GM23338 (cell line): Measurements from ENCODE around the gene ERP27. TPM values are rescaled to one million over a fixed set of nuclear protein-coding genes. Genes with fewer than 3 reads are reported as not detected.

ENCODE experiments used
- ATAC-seq: fragments of 200-7000 bp; cut with Tn5 transposase; 3 replicates; pipeline ENCODE4 v1.9.1; 2020
- DNase-seq: peaks from one replicate; pipeline ENCODE4 v3.0.0-alpha.2; 2015; ENCODE audit warnings: low spot score
- H2AFZ ChIP-seq: fragments of 200-600 bp; sonication (generic); 2 replicates; pipeline ENCODE4 v1.8.0; 2016; ENCODE audit warnings: antibody characterized with exemption, mild to moderate bottlenecking, moderate library complexity
- H3F3A ChIP-seq: fragments of 200-600 bp; sonication (generic); replicated peaks from 2 replicates; pipeline ENCODE4 v1.8.0; 2017; ENCODE audit warnings: antibody characterized with exemption, mixed run types, low read depth
- H3K27ac ChIP-seq: fragments of 200-600 bp; sonication (generic); 2 replicates; pipeline ENCODE4 v1.6.1; 2016; ENCODE audit warnings: low read depth
- H3K27me3 ChIP-seq: fragments of 200-600 bp; sonication (generic); 2 replicates; pipeline ENCODE4 v1.8.0; 2016; ENCODE audit warnings: mild to moderate bottlenecking, mixed run types, moderate library complexity; ENCODE audit not compliant: insufficient read depth
- H3K36me3 ChIP-seq: fragments of 200-600 bp; sonication (generic); 2 replicates; pipeline ENCODE4 v1.8.0; 2016; ENCODE audit warnings: mild to moderate bottlenecking; ENCODE audit not compliant: insufficient read depth
- H3K4me1 ChIP-seq: fragments of 200-600 bp; sonication (generic); 2 replicates; pipeline ENCODE4 v1.8.0; 2016; ENCODE audit warnings: mild to moderate bottlenecking, moderate library complexity; ENCODE audit not compliant: insufficient read depth
- H3K4me2 ChIP-seq: fragments of 200-600 bp; sonication (generic); 2 replicates; pipeline ENCODE4 v1.7.1; 2017; ENCODE audit warnings: mixed run types
- H3K4me3 ChIP-seq: fragments of 200-600 bp; sonication (generic); 2 replicates; pipeline ENCODE4 v1.6.1; 2016; ENCODE audit warnings: mixed run types
- H3K79me2 ChIP-seq: fragments of 200-600 bp; sonication (generic); replicated peaks from 2 replicates; pipeline ENCODE4 v1.8.0; 2017; ENCODE audit warnings: mild to moderate bottlenecking; ENCODE audit not compliant: insufficient read depth
- H3K9me2 ChIP-seq: fragments of 200-600 bp; sonication (generic); 2 replicates; pipeline ENCODE4 v1.8.0; 2017; ENCODE audit not compliant: insufficient read depth
- H4K20me1 ChIP-seq: fragments of 200-600 bp; sonication (generic); replicated peaks from 2 replicates; pipeline ENCODE4 v1.8.0; 2017; ENCODE audit warnings: mild to moderate bottlenecking; ENCODE audit not compliant: insufficient read depth
- H3K27ac Mint-ChIP-seq: 2 replicates; pipeline ENCODE4 v1.8.0; 2020; ENCODE audit warnings: inconsistent platforms, mild to moderate bottlenecking, moderate library complexity, mixed read lengths
- H3K27me3 Mint-ChIP-seq: 3 replicates; pipeline ENCODE4 v1.8.0; 2022; ENCODE audit warnings: low read depth, mild to moderate bottlenecking, moderate library complexity, mixed read lengths, inconsistent platforms; ENCODE audit not compliant: insufficient read depth, poor library complexity
- H3K36me3 Mint-ChIP-seq: 3 replicates; pipeline ENCODE4 v1.8.0; 2021; ENCODE audit warnings: low read depth, mild to moderate bottlenecking, inconsistent platforms, moderate library complexity, mixed read lengths
- H3K4me1 Mint-ChIP-seq: 3 replicates; pipeline ENCODE4 v1.8.0; 2020; ENCODE audit warnings: mild to moderate bottlenecking, inconsistent platforms, mixed read lengths
- H3K4me3 Mint-ChIP-seq: 3 replicates; pipeline ENCODE4 v1.8.0; 2021; ENCODE audit warnings: moderate library complexity, mild to moderate bottlenecking, inconsistent platforms, mixed read lengths
- H3K9me3 Mint-ChIP-seq: 3 replicates; pipeline ENCODE4 v1.8.0; 2020; ENCODE audit warnings: moderate library complexity, mild to moderate bottlenecking, inconsistent platforms, mixed read lengths
- CREB1 ChIP-seq: fragments of 250-450 bp; sonication (Bioruptor Pico); IDR thresholded peaks from 2 replicates; pipeline ENCODE4 v1.5.0; 2020; ENCODE audit warnings: low read depth, mild to moderate bottlenecking, moderate library complexity
- JUNB ChIP-seq: IDR thresholded peaks from one replicate; pipeline ENCODE4 v1.6.1; 2016; ENCODE audit warnings: antibody characterized with exemption; ENCODE audit not compliant: unreplicated experiment
- NANOG ChIP-seq: IDR thresholded peaks from 2 replicates; pipeline ENCODE4 v1.6.1; 2016; ENCODE audit warnings: antibody characterized with exemption, borderline replicate concordance
- POLR2AphosphoS5 ChIP-seq: IDR thresholded peaks from 2 replicates; pipeline ENCODE4 v1.6.1; 2016; ENCODE audit warnings: antibody characterized with exemption, low read depth
- STAT1 ChIP-seq: IDR thresholded peaks from one replicate; pipeline ENCODE4 v1.6.1; 2016; ENCODE audit warnings: antibody characterized with exemption; ENCODE audit not compliant: unreplicated experiment
- ZNF114 ChIP-seq: fragments of 250-450 bp; sonication (Bioruptor Pico); IDR thresholded peaks from 2 replicates; pipeline ENCODE4 v1.5.0; 2020; ENCODE audit warnings: mild to moderate bottlenecking, moderate library complexity
- ZNF331 ChIP-seq: fragments of 250-450 bp; sonication (Bioruptor Pico); IDR thresholded peaks from 2 replicates; pipeline ENCODE4 v1.5.0; 2020; ENCODE audit warnings: low read depth, mild to moderate bottlenecking, moderate library complexity
- polyA plus RNA-seq: library from polyadenylated mRNA; unstranded; fragments of >200 nt; fragmentation: Nextera tagmentation; extraction: Ambion mirVana; gene quantifications from 2 replicates; pipeline ENCODE4 v1.2.1, GENCODE V29; 2016
- total RNA-seq: library from RNA; depleted of rRNA; stranded (reverse); fragments of >200 nt; shearing (Covaris generic); gene quantifications from 2 replicates; pipeline ENCODE4 v1.2.3, GENCODE V29; 2014
- TF ChIP-seq, protein P1 (sequence below): IDR thresholded peaks from 2 replicates; pipeline ENCODE4 v1.6.1; 2016; ENCODE audit warnings: antibody characterized with exemption
- TF ChIP-seq, protein P2 (sequence below): IDR thresholded peaks from one replicate; pipeline ENCODE4 v1.6.1; 2018; ENCODE audit warnings: antibody characterized with exemption; ENCODE audit not compliant: unreplicated experiment
- TF ChIP-seq, protein P3 (sequence below): fragments of 250-450 bp; sonication (Bioruptor Pico); IDR thresholded peaks from 2 replicates; pipeline ENCODE4 v1.5.0; 2020; ENCODE audit warnings: mild to moderate bottlenecking, moderate library complexity

The ERP27 gene
- total and polyA plus RNA-seq, 2 experiments from 2014 or later = not detected

DNA sequence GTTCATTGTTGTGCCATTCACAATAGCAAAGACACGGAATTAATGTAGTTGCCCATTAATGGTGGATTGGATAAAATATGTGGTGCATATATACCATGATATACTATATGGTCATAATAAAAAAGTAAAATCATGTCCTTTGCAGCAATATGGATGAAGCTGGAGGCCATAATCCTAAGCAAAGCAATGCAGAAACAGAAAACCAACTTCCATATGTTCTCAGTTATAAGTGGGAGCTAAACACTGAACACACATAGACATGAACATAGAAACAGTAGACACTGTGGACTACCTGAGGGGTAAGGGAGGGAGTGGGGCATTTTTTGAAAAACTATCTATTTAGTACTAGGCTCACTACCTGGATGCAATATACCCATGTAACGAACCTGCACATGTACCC is 3.0 kb upstream of the ERP27 start:
- H3K27me3 ChIP-seq = no peaks in the 10 kb centered on the region
- H3K79me2 ChIP-seq = no peaks in the 10 kb centered on the region
- Mint-ChIP-seq H3K27ac (no peak overlapping the region), H3K36me3 (no peaks in the 10 kb centered on the region), H3K27me3 (no peaks in the 10 kb centered on the region), H3K4me1 (no peaks in the 10 kb centered on the region; the same call in 2 of the 3 replicates), H3K9me3 (no peaks in the 10 kb centered on the region), H3K4me3 (no peak overlapping the region)
- DNase-seq = no peak
- peaks cover 3% of the 10 kb centered on the region; the same call in 1 of the 2 replicates for H3K9me2 ChIP-seq
- ATAC-seq = no peak
- no peaks in the 10 kb centered on the region for H3K36me3 ChIP-seq
- no peaks in the 10 kb centered on the region for H4K20me1 ChIP-seq
- no peaks in the 10 kb centered on the region for H3F3A ChIP-seq
- no peaks in the 10 kb centered on the region for H3K4me1 ChIP-seq
- no peak overlapping the region for H3K27ac ChIP-seq
- no peak overlapping the region for H3K4me3 ChIP-seq
- no peak overlapping the region for H3K4me2 ChIP-seq
- no peak overlapping the region for H2AFZ ChIP-seq
- TF ChIP-seq, protein P1, sequence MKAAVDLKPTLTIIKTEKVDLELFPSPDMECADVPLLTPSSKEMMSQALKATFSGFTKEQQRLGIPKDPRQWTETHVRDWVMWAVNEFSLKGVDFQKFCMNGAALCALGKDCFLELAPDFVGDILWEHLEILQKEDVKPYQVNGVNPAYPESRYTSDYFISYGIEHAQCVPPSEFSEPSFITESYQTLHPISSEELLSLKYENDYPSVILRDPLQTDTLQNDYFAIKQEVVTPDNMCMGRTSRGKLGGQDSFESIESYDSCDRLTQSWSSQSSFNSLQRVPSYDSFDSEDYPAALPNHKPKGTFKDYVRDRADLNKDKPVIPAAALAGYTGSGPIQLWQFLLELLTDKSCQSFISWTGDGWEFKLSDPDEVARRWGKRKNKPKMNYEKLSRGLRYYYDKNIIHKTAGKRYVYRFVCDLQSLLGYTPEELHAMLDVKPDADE = no peak
- TF ChIP-seq POLR2AphosphoS5 (no peak), STAT1 (no peak), CREB1 (CRISPR knock-in tag) (no peak), ZNF331 (no peak), ZNF114 (CRISPR knock-in tag) (no peak), JUNB (no peak), NANOG (no peak)
- TF ChIP-seq, protein P2, sequence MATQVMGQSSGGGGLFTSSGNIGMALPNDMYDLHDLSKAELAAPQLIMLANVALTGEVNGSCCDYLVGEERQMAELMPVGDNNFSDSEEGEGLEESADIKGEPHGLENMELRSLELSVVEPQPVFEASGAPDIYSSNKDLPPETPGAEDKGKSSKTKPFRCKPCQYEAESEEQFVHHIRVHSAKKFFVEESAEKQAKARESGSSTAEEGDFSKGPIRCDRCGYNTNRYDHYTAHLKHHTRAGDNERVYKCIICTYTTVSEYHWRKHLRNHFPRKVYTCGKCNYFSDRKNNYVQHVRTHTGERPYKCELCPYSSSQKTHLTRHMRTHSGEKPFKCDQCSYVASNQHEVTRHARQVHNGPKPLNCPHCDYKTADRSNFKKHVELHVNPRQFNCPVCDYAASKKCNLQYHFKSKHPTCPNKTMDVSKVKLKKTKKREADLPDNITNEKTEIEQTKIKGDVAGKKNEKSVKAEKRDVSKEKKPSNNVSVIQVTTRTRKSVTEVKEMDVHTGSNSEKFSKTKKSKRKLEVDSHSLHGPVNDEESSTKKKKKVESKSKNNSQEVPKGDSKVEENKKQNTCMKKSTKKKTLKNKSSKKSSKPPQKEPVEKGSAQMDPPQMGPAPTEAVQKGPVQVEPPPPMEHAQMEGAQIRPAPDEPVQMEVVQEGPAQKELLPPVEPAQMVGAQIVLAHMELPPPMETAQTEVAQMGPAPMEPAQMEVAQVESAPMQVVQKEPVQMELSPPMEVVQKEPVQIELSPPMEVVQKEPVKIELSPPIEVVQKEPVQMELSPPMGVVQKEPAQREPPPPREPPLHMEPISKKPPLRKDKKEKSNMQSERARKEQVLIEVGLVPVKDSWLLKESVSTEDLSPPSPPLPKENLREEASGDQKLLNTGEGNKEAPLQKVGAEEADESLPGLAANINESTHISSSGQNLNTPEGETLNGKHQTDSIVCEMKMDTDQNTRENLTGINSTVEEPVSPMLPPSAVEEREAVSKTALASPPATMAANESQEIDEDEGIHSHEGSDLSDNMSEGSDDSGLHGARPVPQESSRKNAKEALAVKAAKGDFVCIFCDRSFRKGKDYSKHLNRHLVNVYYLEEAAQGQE = no peak
- TF ChIP-seq, protein P3, sequence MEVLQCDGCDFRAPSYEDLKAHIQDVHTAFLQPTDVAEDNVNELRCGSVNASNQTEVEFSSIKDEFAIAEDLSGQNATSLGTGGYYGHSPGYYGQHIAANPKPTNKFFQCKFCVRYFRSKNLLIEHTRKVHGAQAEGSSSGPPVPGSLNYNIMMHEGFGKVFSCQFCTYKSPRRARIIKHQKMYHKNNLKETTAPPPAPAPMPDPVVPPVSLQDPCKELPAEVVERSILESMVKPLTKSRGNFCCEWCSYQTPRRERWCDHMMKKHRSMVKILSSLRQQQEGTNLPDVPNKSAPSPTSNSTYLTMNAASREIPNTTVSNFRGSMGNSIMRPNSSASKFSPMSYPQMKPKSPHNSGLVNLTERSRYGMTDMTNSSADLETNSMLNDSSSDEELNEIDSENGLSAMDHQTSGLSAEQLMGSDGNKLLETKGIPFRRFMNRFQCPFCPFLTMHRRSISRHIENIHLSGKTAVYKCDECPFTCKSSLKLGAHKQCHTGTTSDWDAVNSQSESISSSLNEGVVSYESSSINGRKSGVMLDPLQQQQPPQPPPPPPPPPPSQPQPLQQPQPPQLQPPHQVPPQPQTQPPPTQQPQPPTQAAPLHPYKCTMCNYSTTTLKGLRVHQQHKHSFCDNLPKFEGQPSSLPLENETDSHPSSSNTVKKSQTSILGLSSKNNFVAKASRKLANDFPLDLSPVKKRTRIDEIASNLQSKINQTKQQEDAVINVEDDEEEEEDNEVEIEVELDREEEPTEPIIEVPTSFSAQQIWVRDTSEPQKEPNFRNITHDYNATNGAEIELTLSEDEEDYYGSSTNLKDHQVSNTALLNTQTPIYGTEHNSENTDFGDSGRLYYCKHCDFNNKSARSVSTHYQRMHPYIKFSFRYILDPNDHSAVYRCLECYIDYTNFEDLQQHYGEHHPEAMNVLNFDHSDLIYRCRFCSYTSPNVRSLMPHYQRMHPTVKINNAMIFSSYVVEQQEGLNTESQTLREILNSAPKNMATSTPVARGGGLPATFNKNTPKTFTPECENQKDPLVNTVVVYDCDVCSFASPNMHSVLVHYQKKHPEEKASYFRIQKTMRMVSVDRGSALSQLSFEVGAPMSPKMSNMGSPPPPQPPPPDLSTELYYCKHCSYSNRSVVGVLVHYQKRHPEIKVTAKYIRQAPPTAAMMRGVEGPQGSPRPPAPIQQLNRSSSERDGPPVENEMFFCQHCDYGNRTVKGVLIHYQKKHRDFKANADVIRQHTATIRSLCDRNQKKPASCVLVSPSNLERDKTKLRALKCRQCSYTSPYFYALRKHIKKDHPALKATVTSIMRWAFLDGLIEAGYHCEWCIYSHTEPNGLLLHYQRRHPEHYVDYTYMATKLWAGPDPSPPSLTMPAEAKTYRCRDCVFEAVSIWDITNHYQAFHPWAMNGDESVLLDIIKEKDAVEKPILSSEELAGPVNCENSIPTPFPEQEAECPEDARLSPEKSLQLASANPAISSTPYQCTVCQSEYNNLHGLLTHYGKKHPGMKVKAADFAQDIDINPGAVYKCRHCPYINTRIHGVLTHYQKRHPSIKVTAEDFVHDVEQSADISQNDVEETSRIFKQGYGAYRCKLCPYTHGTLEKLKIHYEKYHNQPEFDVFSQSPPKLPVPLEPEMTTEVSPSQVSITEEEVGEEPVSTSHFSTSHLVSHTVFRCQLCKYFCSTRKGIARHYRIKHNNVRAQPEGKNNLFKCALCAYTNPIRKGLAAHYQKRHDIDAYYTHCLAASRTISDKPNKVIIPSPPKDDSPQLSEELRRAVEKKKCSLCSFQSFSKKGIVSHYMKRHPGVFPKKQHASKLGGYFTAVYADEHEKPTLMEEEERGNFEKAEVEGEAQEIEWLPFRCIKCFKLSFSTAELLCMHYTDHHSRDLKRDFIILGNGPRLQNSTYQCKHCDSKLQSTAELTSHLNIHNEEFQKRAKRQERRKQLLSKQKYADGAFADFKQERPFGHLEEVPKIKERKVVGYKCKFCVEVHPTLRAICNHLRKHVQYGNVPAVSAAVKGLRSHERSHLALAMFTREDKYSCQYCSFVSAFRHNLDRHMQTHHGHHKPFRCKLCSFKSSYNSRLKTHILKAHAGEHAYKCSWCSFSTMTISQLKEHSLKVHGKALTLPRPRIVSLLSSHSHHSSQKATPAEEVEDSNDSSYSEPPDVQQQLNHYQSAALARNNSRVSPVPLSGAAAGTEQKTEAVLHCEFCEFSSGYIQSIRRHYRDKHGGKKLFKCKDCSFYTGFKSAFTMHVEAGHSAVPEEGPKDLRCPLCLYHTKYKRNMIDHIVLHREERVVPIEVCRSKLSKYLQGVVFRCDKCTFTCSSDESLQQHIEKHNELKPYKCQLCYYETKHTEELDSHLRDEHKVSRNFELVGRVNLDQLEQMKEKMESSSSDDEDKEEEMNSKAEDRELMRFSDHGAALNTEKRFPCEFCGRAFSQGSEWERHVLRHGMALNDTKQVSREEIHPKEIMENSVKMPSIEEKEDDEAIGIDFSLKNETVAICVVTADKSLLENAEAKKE = no peak
